Brain microvascular endothelial cell (primary cell): ENCODE data around the gene MTG1.

ENCODE experiments used
- DNase-seq: peaks from one replicate; pipeline ENCODE4 v3.0.0-alpha.2; 2020
- H3K27ac ChIP-seq: fragments of 250-450 bp; sonication (Bioruptor Pico); 2 replicates; pipeline ENCODE4 v1.5.1; 2020; ENCODE audit warnings: mild to moderate bottlenecking, moderate library complexity
- H3K27me3 ChIP-seq: fragments of 250-450 bp; sonication (Bioruptor Pico); replicated peaks from 2 replicates; pipeline ENCODE4 v1.5.1; 2020; ENCODE audit warnings: mild to moderate bottlenecking
- H3K36me3 ChIP-seq: fragments of 250-450 bp; sonication (Bioruptor Pico); replicated peaks from 2 replicates; pipeline ENCODE4 v1.5.1; 2020; ENCODE audit warnings: mild to moderate bottlenecking
- H3K4me3 ChIP-seq: 2 replicates; pipeline ENCODE4 v1.5.1; 2011; ENCODE audit warnings: low read depth, mild to moderate bottlenecking, control low read depth, low read length, moderate library complexity
- in situ Hi-C: cut with HindIII; loops from 2 replicates; pipeline ENCODE4 v1.10.0; 2017; ENCODE audit warnings: low sequenced_read_pairs, low pct_ligation_motif_present
- TF ChIP-seq, protein P1 (sequence below): IDR thresholded peaks from 2 replicates; pipeline ENCODE4 v1.5.1; 2011; ENCODE audit warnings: low read depth, mild to moderate bottlenecking, moderate library complexity, low read length, control low read depth, inconsistent platforms; ENCODE audit errors: missing control alignments

Gene MTG1

DNA sequence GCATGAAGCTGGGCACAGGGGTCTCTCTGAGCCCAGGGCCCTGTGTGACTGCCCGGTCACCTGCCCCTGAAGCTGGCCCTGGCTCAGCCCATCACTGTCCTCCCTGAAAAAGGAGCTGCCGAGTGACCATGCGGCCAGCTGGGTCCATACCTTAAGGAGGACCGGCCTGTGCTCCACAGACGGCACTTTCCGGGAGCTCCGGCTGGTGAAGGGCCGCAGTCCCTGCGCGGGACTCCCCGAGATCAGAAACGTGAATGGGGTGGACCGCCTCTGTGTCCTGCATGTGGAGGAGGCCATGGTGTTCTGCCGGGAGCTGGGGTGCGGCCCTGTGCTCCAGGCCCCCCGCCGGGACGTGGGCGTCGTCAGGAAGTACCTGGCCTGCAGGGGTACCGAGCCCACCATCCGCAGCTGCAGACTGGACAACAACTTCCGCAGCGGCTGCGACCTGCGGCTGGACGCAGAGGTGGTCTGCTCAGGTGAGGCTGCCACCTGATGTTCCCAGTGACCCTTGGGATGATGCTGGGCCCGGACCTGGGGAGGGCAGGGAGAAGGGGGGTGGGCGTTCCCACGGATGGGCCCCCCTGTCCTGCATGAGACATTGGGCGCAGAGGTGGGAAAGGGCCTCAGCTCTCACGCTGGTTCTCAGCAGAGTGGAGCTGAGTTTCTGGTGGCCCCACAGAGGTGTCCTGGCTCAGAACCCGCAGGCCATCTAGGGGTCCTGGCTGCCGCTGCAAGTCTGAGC, 63.3 kb downstream of the MTG1 start:
- Histone ChIP-seq H3K4me3 (no peak overlapping the region), H3K36me3 (no peaks in the 10 kb centered on the region), H3K27me3 (no peaks in the 10 kb centered on the region), H3K27ac (no peak overlapping the region)
- in situ Hi-C loops: no loop called here
- TF ChIP-seq, protein P1, sequence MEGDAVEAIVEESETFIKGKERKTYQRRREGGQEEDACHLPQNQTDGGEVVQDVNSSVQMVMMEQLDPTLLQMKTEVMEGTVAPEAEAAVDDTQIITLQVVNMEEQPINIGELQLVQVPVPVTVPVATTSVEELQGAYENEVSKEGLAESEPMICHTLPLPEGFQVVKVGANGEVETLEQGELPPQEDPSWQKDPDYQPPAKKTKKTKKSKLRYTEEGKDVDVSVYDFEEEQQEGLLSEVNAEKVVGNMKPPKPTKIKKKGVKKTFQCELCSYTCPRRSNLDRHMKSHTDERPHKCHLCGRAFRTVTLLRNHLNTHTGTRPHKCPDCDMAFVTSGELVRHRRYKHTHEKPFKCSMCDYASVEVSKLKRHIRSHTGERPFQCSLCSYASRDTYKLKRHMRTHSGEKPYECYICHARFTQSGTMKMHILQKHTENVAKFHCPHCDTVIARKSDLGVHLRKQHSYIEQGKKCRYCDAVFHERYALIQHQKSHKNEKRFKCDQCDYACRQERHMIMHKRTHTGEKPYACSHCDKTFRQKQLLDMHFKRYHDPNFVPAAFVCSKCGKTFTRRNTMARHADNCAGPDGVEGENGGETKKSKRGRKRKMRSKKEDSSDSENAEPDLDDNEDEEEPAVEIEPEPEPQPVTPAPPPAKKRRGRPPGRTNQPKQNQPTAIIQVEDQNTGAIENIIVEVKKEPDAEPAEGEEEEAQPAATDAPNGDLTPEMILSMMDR: no peak
- no peak for DNase-seq

DNA sequence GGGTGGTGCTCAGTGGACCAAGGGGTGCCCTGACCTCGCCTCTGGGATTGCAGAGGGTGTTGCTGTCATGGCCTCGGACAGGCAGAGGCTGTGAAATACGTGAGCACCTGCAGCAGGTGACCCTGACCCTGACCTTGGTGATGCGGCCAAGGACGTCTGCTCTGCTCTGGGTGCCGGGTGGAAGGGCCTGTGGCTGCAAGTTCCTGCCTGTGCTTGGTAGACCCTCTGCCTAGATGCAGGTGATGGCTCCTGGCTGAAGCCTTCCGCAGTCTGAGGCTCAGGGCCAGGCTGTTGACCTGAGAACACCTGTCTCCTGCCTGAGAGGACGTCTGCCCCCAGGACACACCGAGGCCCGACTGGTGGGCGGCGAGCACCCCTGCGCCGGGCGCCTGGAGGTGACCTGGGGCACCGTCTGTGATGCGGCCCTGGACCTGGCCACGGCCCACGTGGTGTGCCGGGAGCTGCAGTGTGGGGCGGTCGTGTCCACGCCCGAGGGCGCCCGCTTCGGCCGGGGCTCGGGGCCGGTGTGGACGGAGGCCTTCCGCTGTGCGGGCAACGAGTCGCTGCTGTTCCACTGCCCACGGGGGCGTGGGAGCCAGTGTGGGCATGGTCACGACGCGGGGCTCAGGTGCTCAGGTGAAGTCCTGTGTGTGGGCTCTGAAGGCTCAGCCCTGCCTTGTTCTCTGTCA, 64.2 kb downstream of the MTG1 start:
- Histone ChIP-seq H3K27me3 (no peaks in the 10 kb centered on the region), H3K36me3 (no peaks in the 10 kb centered on the region), H3K4me3 (no peak overlapping the region), H3K27ac (no peak overlapping the region)
- TF ChIP-seq, protein P1: no peak
- DNase-seq: no peak
- in situ Hi-C loops: no loop called here

DNA sequence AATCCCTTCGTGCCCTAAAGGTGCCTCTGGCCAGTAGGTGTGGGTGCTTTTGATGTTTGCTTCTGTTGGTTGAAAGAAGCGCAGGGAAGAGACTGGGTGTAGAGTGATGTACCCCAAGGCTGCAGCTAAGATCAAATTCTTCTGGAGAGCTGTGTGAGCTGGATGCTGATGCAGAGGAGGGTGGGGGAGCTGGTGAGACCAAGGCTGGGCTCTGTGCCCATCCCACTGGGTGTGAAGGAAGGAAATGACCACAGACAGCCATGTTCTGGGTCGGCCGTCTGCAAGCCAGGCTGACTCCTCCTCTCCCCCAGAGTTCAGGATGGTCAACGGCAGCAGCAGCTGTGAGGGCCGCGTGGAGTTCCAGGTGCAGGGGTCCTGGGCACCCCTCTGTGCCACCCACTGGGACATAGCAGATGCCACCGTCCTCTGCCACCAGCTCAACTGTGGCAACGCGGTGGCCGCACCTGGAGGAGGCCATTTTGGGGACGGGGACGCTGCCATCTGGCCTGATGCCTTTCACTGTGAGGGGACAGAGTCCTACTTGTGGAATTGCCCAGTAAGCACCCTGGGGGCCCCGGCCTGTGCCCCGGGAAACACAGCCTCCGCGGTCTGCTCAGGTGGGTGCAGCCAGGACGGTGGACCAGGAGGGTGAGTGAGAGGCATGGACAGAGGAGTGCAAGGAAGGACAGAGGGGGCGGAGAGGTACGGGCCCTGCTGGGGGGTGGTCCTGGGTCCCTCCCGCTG, 64.9 kb downstream of the MTG1 start:
- Histone ChIP-seq H3K36me3 (no peaks in the 10 kb centered on the region), H3K4me3 (no peak overlapping the region), H3K27ac (no peak overlapping the region), H3K27me3 (no peaks in the 10 kb centered on the region)
- TF ChIP-seq, protein P1: no peak
- in situ Hi-C loops: no loop called here
- DNase-seq: no peak

DNA sequence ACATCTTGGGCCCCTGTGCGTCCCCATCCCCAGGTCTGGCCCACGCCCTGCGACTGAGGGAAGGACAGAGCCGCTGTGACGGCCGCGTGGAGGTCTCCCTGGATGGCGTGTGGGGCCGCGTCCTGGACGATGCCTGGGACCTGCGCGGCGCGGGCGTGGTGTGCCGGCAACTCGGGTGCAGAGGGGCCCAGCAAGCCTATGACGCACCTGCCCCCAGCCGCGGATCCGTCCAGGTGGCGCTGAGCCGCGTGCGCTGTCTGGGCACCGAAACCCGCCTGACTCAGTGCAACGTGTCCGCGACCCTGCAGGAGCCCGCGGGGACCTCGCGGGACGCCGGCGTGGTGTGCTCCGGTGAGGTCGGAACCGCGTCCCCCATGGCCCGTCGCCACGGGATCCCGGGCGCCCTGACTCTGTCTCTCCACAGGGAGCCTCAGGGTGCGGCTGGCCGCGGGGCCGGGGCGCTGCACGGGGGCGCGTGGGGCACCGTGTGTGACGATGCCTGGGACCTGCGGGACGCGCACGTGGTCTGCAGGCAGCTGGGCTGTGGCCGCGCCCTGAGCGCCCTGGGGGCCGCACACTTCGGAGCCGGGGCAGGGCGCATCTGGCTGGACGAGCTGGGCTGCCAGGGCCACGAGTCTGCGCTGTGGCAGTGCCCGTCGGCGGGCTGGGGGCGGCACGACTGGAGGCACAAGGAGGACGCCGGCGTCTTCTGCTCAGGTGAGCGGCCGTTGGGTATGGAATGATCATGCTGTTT, 65.7 kb downstream of the MTG1 start:
- Histone ChIP-seq H3K36me3 (no peaks in the 10 kb centered on the region), H3K4me3 (no peak overlapping the region), H3K27ac (no peak overlapping the region), H3K27me3 (no peaks in the 10 kb centered on the region)
- no peak for DNase-seq
- in situ Hi-C loops: no loop called here
- TF ChIP-seq, protein P1: no peak

DNA sequence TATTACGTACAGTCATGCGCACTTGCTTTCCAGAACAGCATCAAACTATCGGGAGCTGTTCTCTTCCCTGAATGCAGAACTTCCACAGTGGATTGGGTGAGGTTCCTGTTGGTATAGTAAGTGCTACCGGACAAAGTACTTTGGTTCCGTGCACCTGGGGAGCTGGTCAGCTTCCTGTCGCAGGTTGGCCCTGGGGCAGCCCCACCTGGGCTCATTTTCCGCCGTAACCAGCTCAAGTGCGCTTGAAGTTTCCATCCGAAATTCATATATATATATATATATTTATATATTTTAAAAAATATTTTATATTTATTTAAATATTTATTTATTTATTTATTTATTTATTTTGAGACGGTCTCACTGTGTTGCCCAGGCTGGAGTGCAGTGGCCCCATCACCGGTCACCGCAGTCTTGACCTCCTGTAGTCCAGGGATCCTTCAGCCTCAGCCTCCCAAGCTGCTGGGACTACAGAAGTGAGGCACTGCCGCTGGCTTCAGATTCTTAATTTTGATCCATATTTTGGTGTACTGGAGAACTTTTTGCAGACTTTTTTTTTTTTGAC, 66.3 kb downstream of the MTG1 start:
- in situ Hi-C loops: no loop called here
- H3K27ac ChIP-seq: no peak overlapping the region
- TF ChIP-seq, protein P1: no peak

More for the DNA sequence above, 66.3 kb downstream of the MTG1 start:
- no peak for DNase-seq
- Histone ChIP-seq H3K27me3 (no peaks in the 10 kb centered on the region), H3K36me3 (no peaks in the 10 kb centered on the region), H3K4me3 (no peak overlapping the region)
